Sigmoid colon (tissue), 7 donors: ENCODE measurements around the gene LDHA. TPM values are rescaled to one million over a fixed set of nuclear protein-coding genes. Genes with fewer than 3 reads are reported as not detected.

Experiments
- DNase-seq: peaks from one replicate; pipeline ENCODE4 v3.0.0-alpha.2; 2019
- H3K27ac ChIP-seq, 4 donors: fragments of 200-600 bp; sonication (generic); one replicate each; pipeline ENCODE4 v1.5.1; 2016 to 2019; ENCODE audit warnings: mild to moderate bottlenecking in 1 of 4
- H3K27me3 ChIP-seq, 3 donors: fragments of 200-600 bp; sonication (generic); one replicate each; pipeline ENCODE4 v1.5.1; 2019; ENCODE audit warnings: mild to moderate bottlenecking in 1 of 3
- H3K36me3 ChIP-seq, 4 donors: fragments of 200-600 bp; sonication (generic); one replicate each; pipeline ENCODE4 v1.5.1; 2016 to 2019
- H3K4me1 ChIP-seq, 4 donors: fragments of 200-600 bp; sonication (generic); one replicate each; pipeline ENCODE4 v1.5.1; 2017 to 2019
- H3K4me3 ChIP-seq, 4 donors: fragments of 200-600 bp; sonication (generic); one replicate each; pipeline ENCODE4 v1.5.1; 2017 to 2019; ENCODE audit warnings: mild to moderate bottlenecking in 2 of 4, moderate library complexity in 1 of 4
- H3K9me3 ChIP-seq, 4 donors: fragments of 200-600 bp in 3 of 4; sonication (generic) in 3 of 4; one replicate each; pipeline versions ENCODE4 v1.5.1 to v1.6.1; 2013 to 2019
- CTCF ChIP-seq, 4 experiments: fragments of 450-650 bp in 3 of 4; fragments of 200-600 bp in 1 of 4; IDR thresholded peaks; one replicate each; pipeline ENCODE4 v1.5.1; 2016 to 2019; ENCODE audit warnings: antibody characterized with exemption in 4 of 4, mild to moderate bottlenecking in 3 of 4, moderate library complexity in 2 of 4
- EP300 ChIP-seq, 4 donors: sonication (generic); formaldehyde crosslinking; IDR thresholded peaks; one replicate each; pipeline ENCODE4 v1.6.1; 2017; ENCODE audit warnings: antibody characterized with exemption in 4 of 4
- POLR2A ChIP-seq, 2 donors: fragments of 450-650 bp; IDR thresholded peaks; one replicate each; pipeline ENCODE4 v1.6.1; 2016; ENCODE audit warnings: antibody characterized with exemption in 2 of 2, mild to moderate bottlenecking in 2 of 2, moderate library complexity in 2 of 2
- POLR2AphosphoS5 ChIP-seq, 4 donors: sonication (generic); formaldehyde crosslinking; IDR thresholded peaks; one replicate each; pipeline ENCODE4 v1.6.1; 2017; ENCODE audit warnings: antibody characterized with exemption in 4 of 4
- WGBS, 2 donors: extraction: QIAGEN DNeasy Blood & Tissue Kit; methylation state at CpG; one replicate each; pipeline ENCODE4 v1.1.7; 2013; 5-methylcytosine and 5-hydroxymethylcytosine counted together
- intact Hi-C: fragments of 100-400 bp; cut with DNase I; formaldehyde crosslinking; loops from one replicate; pipeline ENCODE4 v1.15.1; 2023
- polyA plus RNA-seq, 3 donors: library from polyadenylated mRNA; stranded (reverse); fragments of 200-250 nt; gene quantifications; one replicate each; pipeline ENCODE4 v1.2.3, GENCODE V29; 2013
- total RNA-seq, 4 donors: library from RNA; depleted of rRNA; stranded (reverse); fragments of >200 nt; gene quantifications; one replicate each; pipeline ENCODE4 v1.1.0, GENCODE V29; 2016
- donor health status: healthy with polysubstance abuse.
- donor health status: Bipolar disorder and iron deficiency.
- donor health status: healthy.

Gene LDHA
- total and polyA plus RNA-seq, 7 donors = 326 to 668 (median 503) TPM

GRCh38 chr11:18416459-18416858 lies 22.1 kb downstream of the LDHA start:
- H3K27me3 ChIP-seq = no peaks in the 10 kb centered on the region
- intact Hi-C loops = no loop called here
- TF ChIP-seq POLR2AphosphoS5 (IDR thresholded peaks at IDR 0.05) (no peak), CTCF (IDR thresholded peaks at IDR 0.05) (no peak), POLR2A (IDR thresholded peaks at IDR 0.05) (no peak), EP300 (IDR thresholded peaks at IDR 0.05) (no peak)
- no peak for DNase-seq
- WGBS, 2 donors = 81% methylated on average over 3 of the region's 3 CpGs
- H3K36me3 ChIP-seq = no peaks in the 10 kb centered on the region
- H3K27ac ChIP-seq = no peak overlapping the region
- H3K4me1 ChIP-seq = peaks cover 0 to 5% (median 2%) of the 10 kb centered on the region in 4 donors
- no peaks in the 10 kb centered on the region for H3K9me3 ChIP-seq
- no peak overlapping the region for H3K4me3 ChIP-seq

- WGBS, 2 donors = 28 to 72% methylated on average over 2 of the region's 2 CpGs
- no peak overlapping the region for H3K4me3 ChIP-seq
- intact Hi-C loops = no loop called here
- H3K27ac ChIP-seq = no peak overlapping the region
- TF ChIP-seq POLR2AphosphoS5 (IDR thresholded peaks at IDR 0.05) = no peak
- TF ChIP-seq EP300 (IDR thresholded peaks at IDR 0.05) = no peak
- no peak for TF ChIP-seq POLR2A (IDR thresholded peaks at IDR 0.05)
- H3K36me3 ChIP-seq = no peaks in the 10 kb centered on the region
- no peaks in the 10 kb centered on the region for H3K27me3 ChIP-seq
- no peak for DNase-seq
- H3K4me1 ChIP-seq = no peaks in the 10 kb centered on the region
- no peaks in the 10 kb centered on the region for H3K9me3 ChIP-seq
Observed at GRCh38 chr11:18419040-18419439, 24.7 kb downstream of the LDHA start.

GRCh38 chr11:18420067-18420466 lies 25.7 kb downstream of the LDHA start:
- TF ChIP-seq POLR2A (IDR thresholded peaks at IDR 0.05) = no peak
- no peak for TF ChIP-seq CTCF (IDR thresholded peaks at IDR 0.05)
- intact Hi-C loops = no loop called here
- H3K9me3 ChIP-seq = no peaks in the 10 kb centered on the region

GRCh38 chr11:18427240-18427639 lies 32.9 kb downstream of the LDHA start:
- Histone ChIP-seq H3K27ac (no peak overlapping the region), H3K9me3 (no peaks in the 10 kb centered on the region), H3K4me1 (no peaks in the 10 kb centered on the region), H3K27me3 (no peaks in the 10 kb centered on the region), H3K36me3 (no peaks in the 10 kb centered on the region), H3K4me3 (no peak overlapping the region)
- intact Hi-C loops = no loop called here
- WGBS, 2 donors = 76 to 80% methylated on average over 4 of the region's 4 CpGs
- no peak for DNase-seq
- TF ChIP-seq EP300 (IDR thresholded peaks at IDR 0.05) = no peak
- no peak for TF ChIP-seq CTCF (IDR thresholded peaks at IDR 0.05)
- no peak for TF ChIP-seq POLR2A (IDR thresholded peaks at IDR 0.05)
- TF ChIP-seq POLR2AphosphoS5 (IDR thresholded peaks at IDR 0.05) = no peak

More at GRCh38 chr11:18420067-18420466, 25.7 kb downstream of the LDHA start:
- no peak overlapping the region for H3K27ac ChIP-seq
- H3K36me3 ChIP-seq = no peaks in the 10 kb centered on the region
- DNase-seq = no peak
- H3K4me1 ChIP-seq = no peaks in the 10 kb centered on the region
- H3K27me3 ChIP-seq = no peaks in the 10 kb centered on the region
- 96 to 100% methylated on average over 2 of the region's 2 CpGs for WGBS, 2 donors
- H3K4me3 ChIP-seq = no peak overlapping the region

- Histone ChIP-seq H3K4me3 (no peak overlapping the region), H3K27me3 (no peaks in the 10 kb centered on the region), H3K27ac (no peak overlapping the region), H3K4me1 (no peaks in the 10 kb centered on the region), H3K36me3 (no peaks in the 10 kb centered on the region), H3K9me3 (no peaks in the 10 kb centered on the region)
- no peak for DNase-seq
- WGBS, 2 donors = 69 to 91% methylated on average over 5 of the region's 5 CpGs
- no peak for TF ChIP-seq POLR2A (IDR thresholded peaks at IDR 0.05)
- TF ChIP-seq CTCF (IDR thresholded peaks at IDR 0.05) = no peak
- TF ChIP-seq EP300 (IDR thresholded peaks at IDR 0.05) = no peak
- TF ChIP-seq POLR2AphosphoS5 (IDR thresholded peaks at IDR 0.05) = no peak
- intact Hi-C loops = no loop called here
Observed at GRCh38 chr11:18429332-18429731, 35.0 kb downstream of the LDHA start.
